AG09309 (cell line): Measurements from ENCODE around the gene PIP5K1C.

ENCODE experiments used
- DNase-seq: peaks from one replicate; pipeline ENCODE4 v3.0.0-alpha.2; 2010; ENCODE audit warnings: low read depth
- H3K4me3 ChIP-seq: 2 replicates; pipeline ENCODE4 v1.5.1; 2011; ENCODE audit warnings: mild to moderate bottlenecking, low read depth, low read length, moderate library complexity; ENCODE audit not compliant: control insufficient read depth
- CTCF ChIP-seq: IDR thresholded peaks from 2 replicates; pipeline ENCODE4 v1.5.1; 2011; ENCODE audit warnings: mild to moderate bottlenecking, low read depth, low read length, inconsistent platforms; ENCODE audit not compliant: insufficient read depth, control insufficient read depth; ENCODE audit errors: missing control alignments

PIP5K1C gene

GRCh38 chr19:3732108-3732507, 31.8 kb upstream of the PIP5K1C start:
- H3K4me3 ChIP-seq: no peak overlapping the region
- no peak for TF ChIP-seq CTCF
- DNase-seq: no peak

GRCh38 chr19:3730457-3730958, 30.2 kb upstream of the PIP5K1C start:
- DNase-seq: no peak
- no peak for TF ChIP-seq CTCF
- H3K4me3 ChIP-seq: no peak overlapping the region

GRCh38 chr19:3725640-3726310, 25.5 kb upstream of the PIP5K1C start:
- no peak for DNase-seq
- TF ChIP-seq CTCF: no peak
- H3K4me3 ChIP-seq: no peak overlapping the region

GRCh38 chr19:3725121-3725520, 24.9 kb upstream of the PIP5K1C start:
- no peak for TF ChIP-seq CTCF

GRCh38 chr19:3723883-3724282, 23.6 kb upstream of the PIP5K1C start:
- no peak for DNase-seq
- H3K4me3 ChIP-seq: no peak overlapping the region

More at GRCh38 chr19:3725121-3725520, 24.9 kb upstream of the PIP5K1C start:
- DNase-seq: no peak
- no peak overlapping the region for H3K4me3 ChIP-seq

GRCh38 chr19:3723110-3723488, 22.8 kb upstream of the PIP5K1C start:
- TF ChIP-seq CTCF: no peak
- H3K4me3 ChIP-seq: no peak overlapping the region
- DNase-seq: no peak

More at GRCh38 chr19:3723883-3724282, 23.6 kb upstream of the PIP5K1C start:
- TF ChIP-seq CTCF: no peak
